GM23338 (cell line): ENCODE results near the gene AFF3. TPM values are rescaled to one million over a fixed set of nuclear protein-coding genes. Genes with fewer than 3 reads are reported as not detected.

Experiments
- ATAC-seq: fragments of 200-7000 bp; cut with Tn5 transposase; 3 replicates; pipeline ENCODE4 v1.9.1; 2020
- DNase-seq: peaks from one replicate; pipeline ENCODE4 v3.0.0-alpha.2; 2015; ENCODE audit warnings: low spot score
- H2AFZ ChIP-seq: fragments of 200-600 bp; sonication (generic); 2 replicates; pipeline ENCODE4 v1.8.0; 2016; ENCODE audit warnings: antibody characterized with exemption, mild to moderate bottlenecking, moderate library complexity
- H3F3A ChIP-seq: fragments of 200-600 bp; sonication (generic); replicated peaks from 2 replicates; pipeline ENCODE4 v1.8.0; 2017; ENCODE audit warnings: antibody characterized with exemption, mixed run types, low read depth
- H3K27ac ChIP-seq: fragments of 200-600 bp; sonication (generic); 2 replicates; pipeline ENCODE4 v1.6.1; 2016; ENCODE audit warnings: low read depth
- H3K27me3 ChIP-seq: fragments of 200-600 bp; sonication (generic); 2 replicates; pipeline ENCODE4 v1.8.0; 2016; ENCODE audit warnings: mild to moderate bottlenecking, mixed run types, moderate library complexity; ENCODE audit not compliant: insufficient read depth
- H3K36me3 ChIP-seq: fragments of 200-600 bp; sonication (generic); 2 replicates; pipeline ENCODE4 v1.8.0; 2016; ENCODE audit warnings: mild to moderate bottlenecking; ENCODE audit not compliant: insufficient read depth
- H3K4me1 ChIP-seq: fragments of 200-600 bp; sonication (generic); 2 replicates; pipeline ENCODE4 v1.8.0; 2016; ENCODE audit warnings: mild to moderate bottlenecking, moderate library complexity; ENCODE audit not compliant: insufficient read depth
- H3K4me2 ChIP-seq: fragments of 200-600 bp; sonication (generic); 2 replicates; pipeline ENCODE4 v1.7.1; 2017; ENCODE audit warnings: mixed run types
- H3K4me3 ChIP-seq: fragments of 200-600 bp; sonication (generic); 2 replicates; pipeline ENCODE4 v1.6.1; 2016; ENCODE audit warnings: mixed run types
- H3K79me2 ChIP-seq: fragments of 200-600 bp; sonication (generic); replicated peaks from 2 replicates; pipeline ENCODE4 v1.8.0; 2017; ENCODE audit warnings: mild to moderate bottlenecking; ENCODE audit not compliant: insufficient read depth
- H3K9me2 ChIP-seq: fragments of 200-600 bp; sonication (generic); 2 replicates; pipeline ENCODE4 v1.8.0; 2017; ENCODE audit not compliant: insufficient read depth
- H4K20me1 ChIP-seq: fragments of 200-600 bp; sonication (generic); replicated peaks from 2 replicates; pipeline ENCODE4 v1.8.0; 2017; ENCODE audit warnings: mild to moderate bottlenecking; ENCODE audit not compliant: insufficient read depth
- H3K27ac Mint-ChIP-seq: 2 replicates; pipeline ENCODE4 v1.8.0; 2020; ENCODE audit warnings: inconsistent platforms, mild to moderate bottlenecking, moderate library complexity, mixed read lengths
- H3K27me3 Mint-ChIP-seq: 3 replicates; pipeline ENCODE4 v1.8.0; 2022; ENCODE audit warnings: low read depth, mild to moderate bottlenecking, moderate library complexity, mixed read lengths, inconsistent platforms; ENCODE audit not compliant: insufficient read depth, poor library complexity
- H3K36me3 Mint-ChIP-seq: 3 replicates; pipeline ENCODE4 v1.8.0; 2021; ENCODE audit warnings: low read depth, mild to moderate bottlenecking, inconsistent platforms, moderate library complexity, mixed read lengths
- H3K4me1 Mint-ChIP-seq: 3 replicates; pipeline ENCODE4 v1.8.0; 2020; ENCODE audit warnings: mild to moderate bottlenecking, inconsistent platforms, mixed read lengths
- H3K4me3 Mint-ChIP-seq: 3 replicates; pipeline ENCODE4 v1.8.0; 2021; ENCODE audit warnings: moderate library complexity, mild to moderate bottlenecking, inconsistent platforms, mixed read lengths
- H3K9me3 Mint-ChIP-seq: 3 replicates; pipeline ENCODE4 v1.8.0; 2020; ENCODE audit warnings: moderate library complexity, mild to moderate bottlenecking, inconsistent platforms, mixed read lengths
- EZH2 ChIP-seq: fragments of 200-600 bp; sonication (generic); IDR thresholded peaks from one replicate; pipeline ENCODE4 v1.8.0; 2017; ENCODE audit warnings: antibody characterized with exemption, mild to moderate bottlenecking, low read depth; ENCODE audit not compliant: unreplicated experiment
- EZH2phosphoT487 ChIP-seq: fragments of 200-600 bp; sonication (generic); IDR thresholded peaks from one replicate; pipeline ENCODE4 v1.8.1; 2018; ENCODE audit warnings: antibody characterized with exemption; ENCODE audit not compliant: unreplicated experiment
- NANOG ChIP-seq: IDR thresholded peaks from 2 replicates; pipeline ENCODE4 v1.6.1; 2016; ENCODE audit warnings: antibody characterized with exemption, borderline replicate concordance
- STAT1 ChIP-seq: IDR thresholded peaks from one replicate; pipeline ENCODE4 v1.6.1; 2016; ENCODE audit warnings: antibody characterized with exemption; ENCODE audit not compliant: unreplicated experiment
- ZNF114 ChIP-seq: fragments of 250-450 bp; sonication (Bioruptor Pico); IDR thresholded peaks from 2 replicates; pipeline ENCODE4 v1.5.0; 2020; ENCODE audit warnings: mild to moderate bottlenecking, moderate library complexity
- ZNF331 ChIP-seq: fragments of 250-450 bp; sonication (Bioruptor Pico); IDR thresholded peaks from 2 replicates; pipeline ENCODE4 v1.5.0; 2020; ENCODE audit warnings: low read depth, mild to moderate bottlenecking, moderate library complexity
- polyA plus RNA-seq: library from polyadenylated mRNA; unstranded; fragments of >200 nt; fragmentation: Nextera tagmentation; extraction: Ambion mirVana; gene quantifications from 2 replicates; pipeline ENCODE4 v1.2.1, GENCODE V29; 2016
- total RNA-seq: library from RNA; depleted of rRNA; stranded (reverse); fragments of >200 nt; shearing (Covaris generic); gene quantifications from 2 replicates; pipeline ENCODE4 v1.2.3, GENCODE V29; 2014
- TF ChIP-seq, protein P1 (sequence below), 2 experiments: fragments of 200-600 bp in 1 of 2; sonication (generic) in 1 of 2; conservative IDR thresholded peaks; 2 replicates each; pipeline versions ENCODE4 v1.5.1 to v1.6.1; 2016 to 2017; ENCODE audit warnings: antibody characterized with exemption in 2 of 2, low read depth in 2 of 2, mild to moderate bottlenecking in 2 of 2, moderate library complexity in 1 of 2
- TF ChIP-seq, protein P2 (sequence below): IDR thresholded peaks from 2 replicates; pipeline ENCODE4 v1.6.1; 2016; ENCODE audit warnings: antibody characterized with exemption
- TF ChIP-seq, protein P3 (sequence below): fragments of 250-450 bp; sonication (Bioruptor Pico); IDR thresholded peaks from 2 replicates; pipeline ENCODE4 v1.5.0; 2020; ENCODE audit warnings: mild to moderate bottlenecking, moderate library complexity
- TF ChIP-seq, protein P4 (sequence below): IDR thresholded peaks from one replicate; pipeline ENCODE4 v1.6.1; 2018; ENCODE audit warnings: antibody characterized with exemption; ENCODE audit not compliant: unreplicated experiment

The AFF3 gene
- total and polyA plus RNA-seq, 2 experiments from 2014 or later, result 0.73 to 1.4 TPM

DNA sequence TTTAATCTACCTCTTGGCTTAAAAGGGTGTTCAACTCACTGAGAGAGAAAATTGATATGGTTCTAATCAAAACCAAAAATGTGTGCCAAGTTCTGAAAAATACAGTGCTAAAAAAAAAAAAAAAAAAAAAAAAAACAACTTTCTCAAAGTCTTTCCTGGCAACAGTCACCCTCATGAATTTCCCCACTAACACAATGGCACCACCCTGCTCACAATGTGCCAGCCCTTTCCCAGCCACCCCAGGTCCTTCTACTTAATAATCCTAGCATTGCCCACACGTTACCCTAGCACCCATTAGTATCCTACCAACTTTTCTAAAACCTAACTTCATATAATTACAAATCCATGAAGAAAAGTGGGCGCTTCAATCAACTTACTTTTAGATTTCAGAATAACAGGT is 106.4 kb downstream of the AFF3 start:
- DNase-seq, result no peak
- H3K4me1 Mint-ChIP-seq, result peaks cover 10% of the 10 kb centered on the region; the same call in 2 of the 3 replicates
- no peaks in the 10 kb centered on the region for H3K36me3 Mint-ChIP-seq
- no peaks in the 10 kb centered on the region for H3K9me2 ChIP-seq
- no peaks in the 10 kb centered on the region for H3K36me3 ChIP-seq
- H3K27ac ChIP-seq, result no peak overlapping the region
- H3K4me3 ChIP-seq, result no peak overlapping the region
- no peaks in the 10 kb centered on the region for H3K9me3 Mint-ChIP-seq
- no peaks in the 10 kb centered on the region for H4K20me1 ChIP-seq
- no peak overlapping the region for H3K27ac Mint-ChIP-seq
- H3K4me2 ChIP-seq, result no peak overlapping the region
- H2AFZ ChIP-seq, result no peak overlapping the region
- H3F3A ChIP-seq, result no peaks in the 10 kb centered on the region
- no peaks in the 10 kb centered on the region for H3K27me3 ChIP-seq
- no peaks in the 10 kb centered on the region for H3K4me1 ChIP-seq
- TF ChIP-seq EZH2phosphoT487, result no peak
- H3K79me2 ChIP-seq, result no peaks in the 10 kb centered on the region
- no peak for ATAC-seq
- H3K27me3 Mint-ChIP-seq, result peaks cover 4% of the 10 kb centered on the region
- H3K4me3 Mint-ChIP-seq, result no peak overlapping the region

DNA sequence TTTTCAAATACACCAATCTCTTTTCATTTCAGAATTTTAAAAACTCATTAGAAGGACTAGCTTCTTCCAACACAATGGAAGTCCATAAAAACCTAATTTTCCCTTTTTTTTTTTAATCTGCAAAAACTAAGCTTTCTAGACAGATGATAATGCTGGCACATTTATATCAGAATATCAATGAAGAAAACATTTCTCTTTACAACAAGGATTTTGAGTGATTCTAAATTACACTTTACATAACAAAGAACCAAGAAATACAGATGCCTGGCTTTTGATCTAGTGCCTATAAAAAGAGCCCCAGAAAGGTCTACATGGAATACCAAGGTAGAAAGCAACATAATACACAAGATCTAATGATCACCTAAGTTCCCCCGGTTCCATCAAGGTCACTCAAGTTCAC is 108.0 kb downstream of the AFF3 start:
- Mint-ChIP-seq H3K4me1 (peaks cover 10% of the 10 kb centered on the region; the same call in 2 of the 3 replicates), H3K27me3 (peaks cover 4% of the 10 kb centered on the region)
- no peak overlapping the region for H2AFZ ChIP-seq
- no peak for TF ChIP-seq EZH2phosphoT487
- TF ChIP-seq ZNF114 (CRISPR knock-in tag), result no peak
- TF ChIP-seq, protein P1, sequence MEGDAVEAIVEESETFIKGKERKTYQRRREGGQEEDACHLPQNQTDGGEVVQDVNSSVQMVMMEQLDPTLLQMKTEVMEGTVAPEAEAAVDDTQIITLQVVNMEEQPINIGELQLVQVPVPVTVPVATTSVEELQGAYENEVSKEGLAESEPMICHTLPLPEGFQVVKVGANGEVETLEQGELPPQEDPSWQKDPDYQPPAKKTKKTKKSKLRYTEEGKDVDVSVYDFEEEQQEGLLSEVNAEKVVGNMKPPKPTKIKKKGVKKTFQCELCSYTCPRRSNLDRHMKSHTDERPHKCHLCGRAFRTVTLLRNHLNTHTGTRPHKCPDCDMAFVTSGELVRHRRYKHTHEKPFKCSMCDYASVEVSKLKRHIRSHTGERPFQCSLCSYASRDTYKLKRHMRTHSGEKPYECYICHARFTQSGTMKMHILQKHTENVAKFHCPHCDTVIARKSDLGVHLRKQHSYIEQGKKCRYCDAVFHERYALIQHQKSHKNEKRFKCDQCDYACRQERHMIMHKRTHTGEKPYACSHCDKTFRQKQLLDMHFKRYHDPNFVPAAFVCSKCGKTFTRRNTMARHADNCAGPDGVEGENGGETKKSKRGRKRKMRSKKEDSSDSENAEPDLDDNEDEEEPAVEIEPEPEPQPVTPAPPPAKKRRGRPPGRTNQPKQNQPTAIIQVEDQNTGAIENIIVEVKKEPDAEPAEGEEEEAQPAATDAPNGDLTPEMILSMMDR (conservative IDR thresholded peaks at IDR 0.05; ENCODE audit: low read depth in 2 of 2), result no peak
- TF ChIP-seq, protein P2, sequence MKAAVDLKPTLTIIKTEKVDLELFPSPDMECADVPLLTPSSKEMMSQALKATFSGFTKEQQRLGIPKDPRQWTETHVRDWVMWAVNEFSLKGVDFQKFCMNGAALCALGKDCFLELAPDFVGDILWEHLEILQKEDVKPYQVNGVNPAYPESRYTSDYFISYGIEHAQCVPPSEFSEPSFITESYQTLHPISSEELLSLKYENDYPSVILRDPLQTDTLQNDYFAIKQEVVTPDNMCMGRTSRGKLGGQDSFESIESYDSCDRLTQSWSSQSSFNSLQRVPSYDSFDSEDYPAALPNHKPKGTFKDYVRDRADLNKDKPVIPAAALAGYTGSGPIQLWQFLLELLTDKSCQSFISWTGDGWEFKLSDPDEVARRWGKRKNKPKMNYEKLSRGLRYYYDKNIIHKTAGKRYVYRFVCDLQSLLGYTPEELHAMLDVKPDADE, result no peak
- no peak for TF ChIP-seq STAT1
- TF ChIP-seq EZH2, result no peak
- TF ChIP-seq, protein P3, sequence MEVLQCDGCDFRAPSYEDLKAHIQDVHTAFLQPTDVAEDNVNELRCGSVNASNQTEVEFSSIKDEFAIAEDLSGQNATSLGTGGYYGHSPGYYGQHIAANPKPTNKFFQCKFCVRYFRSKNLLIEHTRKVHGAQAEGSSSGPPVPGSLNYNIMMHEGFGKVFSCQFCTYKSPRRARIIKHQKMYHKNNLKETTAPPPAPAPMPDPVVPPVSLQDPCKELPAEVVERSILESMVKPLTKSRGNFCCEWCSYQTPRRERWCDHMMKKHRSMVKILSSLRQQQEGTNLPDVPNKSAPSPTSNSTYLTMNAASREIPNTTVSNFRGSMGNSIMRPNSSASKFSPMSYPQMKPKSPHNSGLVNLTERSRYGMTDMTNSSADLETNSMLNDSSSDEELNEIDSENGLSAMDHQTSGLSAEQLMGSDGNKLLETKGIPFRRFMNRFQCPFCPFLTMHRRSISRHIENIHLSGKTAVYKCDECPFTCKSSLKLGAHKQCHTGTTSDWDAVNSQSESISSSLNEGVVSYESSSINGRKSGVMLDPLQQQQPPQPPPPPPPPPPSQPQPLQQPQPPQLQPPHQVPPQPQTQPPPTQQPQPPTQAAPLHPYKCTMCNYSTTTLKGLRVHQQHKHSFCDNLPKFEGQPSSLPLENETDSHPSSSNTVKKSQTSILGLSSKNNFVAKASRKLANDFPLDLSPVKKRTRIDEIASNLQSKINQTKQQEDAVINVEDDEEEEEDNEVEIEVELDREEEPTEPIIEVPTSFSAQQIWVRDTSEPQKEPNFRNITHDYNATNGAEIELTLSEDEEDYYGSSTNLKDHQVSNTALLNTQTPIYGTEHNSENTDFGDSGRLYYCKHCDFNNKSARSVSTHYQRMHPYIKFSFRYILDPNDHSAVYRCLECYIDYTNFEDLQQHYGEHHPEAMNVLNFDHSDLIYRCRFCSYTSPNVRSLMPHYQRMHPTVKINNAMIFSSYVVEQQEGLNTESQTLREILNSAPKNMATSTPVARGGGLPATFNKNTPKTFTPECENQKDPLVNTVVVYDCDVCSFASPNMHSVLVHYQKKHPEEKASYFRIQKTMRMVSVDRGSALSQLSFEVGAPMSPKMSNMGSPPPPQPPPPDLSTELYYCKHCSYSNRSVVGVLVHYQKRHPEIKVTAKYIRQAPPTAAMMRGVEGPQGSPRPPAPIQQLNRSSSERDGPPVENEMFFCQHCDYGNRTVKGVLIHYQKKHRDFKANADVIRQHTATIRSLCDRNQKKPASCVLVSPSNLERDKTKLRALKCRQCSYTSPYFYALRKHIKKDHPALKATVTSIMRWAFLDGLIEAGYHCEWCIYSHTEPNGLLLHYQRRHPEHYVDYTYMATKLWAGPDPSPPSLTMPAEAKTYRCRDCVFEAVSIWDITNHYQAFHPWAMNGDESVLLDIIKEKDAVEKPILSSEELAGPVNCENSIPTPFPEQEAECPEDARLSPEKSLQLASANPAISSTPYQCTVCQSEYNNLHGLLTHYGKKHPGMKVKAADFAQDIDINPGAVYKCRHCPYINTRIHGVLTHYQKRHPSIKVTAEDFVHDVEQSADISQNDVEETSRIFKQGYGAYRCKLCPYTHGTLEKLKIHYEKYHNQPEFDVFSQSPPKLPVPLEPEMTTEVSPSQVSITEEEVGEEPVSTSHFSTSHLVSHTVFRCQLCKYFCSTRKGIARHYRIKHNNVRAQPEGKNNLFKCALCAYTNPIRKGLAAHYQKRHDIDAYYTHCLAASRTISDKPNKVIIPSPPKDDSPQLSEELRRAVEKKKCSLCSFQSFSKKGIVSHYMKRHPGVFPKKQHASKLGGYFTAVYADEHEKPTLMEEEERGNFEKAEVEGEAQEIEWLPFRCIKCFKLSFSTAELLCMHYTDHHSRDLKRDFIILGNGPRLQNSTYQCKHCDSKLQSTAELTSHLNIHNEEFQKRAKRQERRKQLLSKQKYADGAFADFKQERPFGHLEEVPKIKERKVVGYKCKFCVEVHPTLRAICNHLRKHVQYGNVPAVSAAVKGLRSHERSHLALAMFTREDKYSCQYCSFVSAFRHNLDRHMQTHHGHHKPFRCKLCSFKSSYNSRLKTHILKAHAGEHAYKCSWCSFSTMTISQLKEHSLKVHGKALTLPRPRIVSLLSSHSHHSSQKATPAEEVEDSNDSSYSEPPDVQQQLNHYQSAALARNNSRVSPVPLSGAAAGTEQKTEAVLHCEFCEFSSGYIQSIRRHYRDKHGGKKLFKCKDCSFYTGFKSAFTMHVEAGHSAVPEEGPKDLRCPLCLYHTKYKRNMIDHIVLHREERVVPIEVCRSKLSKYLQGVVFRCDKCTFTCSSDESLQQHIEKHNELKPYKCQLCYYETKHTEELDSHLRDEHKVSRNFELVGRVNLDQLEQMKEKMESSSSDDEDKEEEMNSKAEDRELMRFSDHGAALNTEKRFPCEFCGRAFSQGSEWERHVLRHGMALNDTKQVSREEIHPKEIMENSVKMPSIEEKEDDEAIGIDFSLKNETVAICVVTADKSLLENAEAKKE (CRISPR knock-in tag), result no peak
- TF ChIP-seq NANOG, result no peak
- TF ChIP-seq, protein P4, sequence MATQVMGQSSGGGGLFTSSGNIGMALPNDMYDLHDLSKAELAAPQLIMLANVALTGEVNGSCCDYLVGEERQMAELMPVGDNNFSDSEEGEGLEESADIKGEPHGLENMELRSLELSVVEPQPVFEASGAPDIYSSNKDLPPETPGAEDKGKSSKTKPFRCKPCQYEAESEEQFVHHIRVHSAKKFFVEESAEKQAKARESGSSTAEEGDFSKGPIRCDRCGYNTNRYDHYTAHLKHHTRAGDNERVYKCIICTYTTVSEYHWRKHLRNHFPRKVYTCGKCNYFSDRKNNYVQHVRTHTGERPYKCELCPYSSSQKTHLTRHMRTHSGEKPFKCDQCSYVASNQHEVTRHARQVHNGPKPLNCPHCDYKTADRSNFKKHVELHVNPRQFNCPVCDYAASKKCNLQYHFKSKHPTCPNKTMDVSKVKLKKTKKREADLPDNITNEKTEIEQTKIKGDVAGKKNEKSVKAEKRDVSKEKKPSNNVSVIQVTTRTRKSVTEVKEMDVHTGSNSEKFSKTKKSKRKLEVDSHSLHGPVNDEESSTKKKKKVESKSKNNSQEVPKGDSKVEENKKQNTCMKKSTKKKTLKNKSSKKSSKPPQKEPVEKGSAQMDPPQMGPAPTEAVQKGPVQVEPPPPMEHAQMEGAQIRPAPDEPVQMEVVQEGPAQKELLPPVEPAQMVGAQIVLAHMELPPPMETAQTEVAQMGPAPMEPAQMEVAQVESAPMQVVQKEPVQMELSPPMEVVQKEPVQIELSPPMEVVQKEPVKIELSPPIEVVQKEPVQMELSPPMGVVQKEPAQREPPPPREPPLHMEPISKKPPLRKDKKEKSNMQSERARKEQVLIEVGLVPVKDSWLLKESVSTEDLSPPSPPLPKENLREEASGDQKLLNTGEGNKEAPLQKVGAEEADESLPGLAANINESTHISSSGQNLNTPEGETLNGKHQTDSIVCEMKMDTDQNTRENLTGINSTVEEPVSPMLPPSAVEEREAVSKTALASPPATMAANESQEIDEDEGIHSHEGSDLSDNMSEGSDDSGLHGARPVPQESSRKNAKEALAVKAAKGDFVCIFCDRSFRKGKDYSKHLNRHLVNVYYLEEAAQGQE, result no peak
- no peak for TF ChIP-seq ZNF331

More for the DNA sequence above, 108.0 kb downstream of the AFF3 start:
- no peak overlapping the region for H3K4me3 Mint-ChIP-seq
- H3K9me3 Mint-ChIP-seq, result no peaks in the 10 kb centered on the region
- Histone ChIP-seq H3F3A (no peaks in the 10 kb centered on the region), H3K4me2 (no peak overlapping the region), H3K27me3 (no peaks in the 10 kb centered on the region), H3K9me2 (no peaks in the 10 kb centered on the region), H3K79me2 (no peaks in the 10 kb centered on the region), H3K27ac (no peak overlapping the region), H3K36me3 (no peaks in the 10 kb centered on the region), H3K4me1 (no peaks in the 10 kb centered on the region), H4K20me1 (no peaks in the 10 kb centered on the region), H3K4me3 (no peak overlapping the region)
- no peaks in the 10 kb centered on the region for H3K36me3 Mint-ChIP-seq
- no peak overlapping the region for H3K27ac Mint-ChIP-seq
- ATAC-seq, result no peak
- no peak for DNase-seq
